ENCODE measurements around the gene RERE.

GRCh38 chr1:8478566-8478965, 338.9 kb downstream of the RERE start:
- TF ChIP-seq CTCF (conservative IDR thresholded peaks at IDR 0.05) (no peak), EZH2 (IDR thresholded peaks at IDR 0.05; ENCODE audit: low read depth) (no peak)

Measured in PC-9 (cell line).